ENCODE data around the gene MLLT6. TPM values are rescaled to one million over a fixed set of nuclear protein-coding genes. Genes with fewer than 3 reads are reported as not detected.

Gene MLLT6
- total and polyA plus RNA-seq, 2 of the 13 experiments (the other 11 are each of a cell fraction or from before 2014, with no cell fraction given): 50.7 to 69.5 TPM

DNA sequence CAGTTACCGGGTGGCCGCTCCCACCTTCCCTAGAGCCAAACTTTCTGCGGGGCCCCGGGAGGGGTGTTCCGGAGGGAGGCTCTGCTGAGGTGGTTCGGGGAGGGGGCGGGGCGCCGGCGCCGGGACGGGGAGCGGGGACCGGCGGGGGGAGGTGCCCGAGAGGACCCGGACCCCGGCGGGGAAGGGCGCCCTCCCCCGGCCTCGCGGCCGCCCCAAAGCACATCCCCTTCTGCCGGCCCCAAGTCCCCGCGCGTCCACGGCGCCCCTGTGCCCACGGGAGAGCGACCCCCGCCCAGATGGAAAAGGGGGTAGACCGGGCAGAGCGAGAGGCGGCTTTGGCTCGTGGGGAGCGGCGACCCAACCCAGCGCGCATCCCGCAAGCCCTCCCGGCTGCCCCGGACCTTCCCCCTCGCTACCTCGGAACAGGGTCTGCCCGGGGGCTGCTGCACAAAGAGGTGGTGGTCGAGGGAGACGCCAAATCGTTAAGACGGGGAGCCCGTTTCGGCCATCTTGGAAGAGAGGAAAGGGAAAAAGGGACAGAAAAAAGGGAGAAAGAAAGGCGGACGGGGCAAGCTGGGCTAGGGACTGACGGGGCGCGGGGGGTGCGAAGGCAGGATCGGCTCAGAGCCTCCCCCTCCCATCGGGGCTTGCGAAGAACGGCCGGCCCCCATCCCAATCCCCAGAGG, 42.5 kb downstream of the MLLT6 start (continued):
- TF ChIP-seq, protein P1, sequence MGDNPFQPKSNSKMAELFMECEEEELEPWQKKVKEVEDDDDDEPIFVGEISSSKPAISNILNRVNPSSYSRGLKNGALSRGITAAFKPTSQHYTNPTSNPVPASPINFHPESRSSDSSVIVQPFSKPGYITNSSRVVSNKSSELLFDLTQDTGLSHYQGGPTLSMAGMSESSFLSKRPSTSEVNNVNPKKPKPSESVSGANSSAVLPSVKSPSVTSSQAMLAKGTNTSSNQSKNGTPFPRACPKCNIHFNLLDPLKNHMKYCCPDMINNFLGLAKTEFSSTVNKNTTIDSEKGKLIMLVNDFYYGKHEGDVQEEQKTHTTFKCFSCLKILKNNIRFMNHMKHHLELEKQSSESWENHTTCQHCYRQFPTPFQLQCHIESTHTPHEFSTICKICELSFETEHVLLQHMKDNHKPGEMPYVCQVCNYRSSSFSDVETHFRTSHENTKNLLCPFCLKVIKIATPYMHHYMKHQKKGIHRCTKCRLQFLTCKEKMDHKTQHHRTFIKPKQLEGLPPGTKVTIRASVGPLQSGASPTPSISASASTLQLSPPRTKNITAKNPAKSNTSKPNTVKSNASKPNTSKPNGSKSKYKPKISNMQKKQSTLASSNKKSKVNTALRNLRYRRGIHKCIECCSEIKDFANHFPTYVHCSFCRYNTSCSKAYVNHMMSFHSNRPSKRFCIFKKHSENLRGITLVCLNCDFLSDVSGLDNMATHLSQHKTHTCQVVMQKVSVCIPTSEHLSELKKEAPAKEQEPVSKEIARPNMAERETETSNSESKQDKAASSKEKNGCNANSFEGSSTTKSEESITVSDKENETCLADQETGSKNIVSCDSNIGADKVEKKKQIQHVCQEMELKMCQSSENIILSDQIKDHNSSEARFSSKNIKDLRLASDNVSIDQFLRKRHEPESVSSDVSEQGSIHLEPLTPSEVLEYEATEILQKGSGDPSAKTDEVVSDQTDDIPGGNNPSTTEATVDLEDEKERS (CRISPR knock-in tag; IDR thresholded peaks at IDR 0.05): no peak
- TF ChIP-seq, protein P2, sequence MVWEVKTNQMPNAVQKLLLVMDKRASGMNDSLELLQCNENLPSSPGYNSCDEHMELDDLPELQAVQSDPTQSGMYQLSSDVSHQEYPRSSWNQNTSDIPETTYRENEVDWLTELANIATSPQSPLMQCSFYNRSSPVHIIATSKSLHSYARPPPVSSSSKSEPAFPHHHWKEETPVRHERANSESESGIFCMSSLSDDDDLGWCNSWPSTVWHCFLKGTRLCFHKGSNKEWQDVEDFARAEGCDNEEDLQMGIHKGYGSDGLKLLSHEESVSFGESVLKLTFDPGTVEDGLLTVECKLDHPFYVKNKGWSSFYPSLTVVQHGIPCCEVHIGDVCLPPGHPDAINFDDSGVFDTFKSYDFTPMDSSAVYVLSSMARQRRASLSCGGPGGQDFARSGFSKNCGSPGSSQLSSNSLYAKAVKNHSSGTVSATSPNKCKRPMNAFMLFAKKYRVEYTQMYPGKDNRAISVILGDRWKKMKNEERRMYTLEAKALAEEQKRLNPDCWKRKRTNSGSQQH (CRISPR knock-in tag; IDR thresholded peaks at IDR 0.05; ENCODE audit: low read depth): no peak
- no peak for TF ChIP-seq PRPF4 (IDR thresholded peaks at IDR 0.05; ENCODE audit: low read depth, low read length, poor library complexity, severe bottlenecking)
- no peak for TF ChIP-seq RFXANK (CRISPR knock-in tag; IDR thresholded peaks at IDR 0.05)
- TF ChIP-seq ZNF607 (CRISPR knock-in tag; IDR thresholded peaks at IDR 0.05; ENCODE audit: borderline replicate concordance): no peak
- 0 out of 2 replicates have a peak, but pooled peaks have one; percentile 8 for TF ChIP-seq RXRB (CRISPR knock-in tag; IDR thresholded peaks at IDR 0.05; ENCODE audit: borderline replicate concordance)
- TF ChIP-seq PCBP2 (optimal IDR thresholded peaks at IDR 0.05; ENCODE audit: low read depth, low read length, poor library complexity, severe bottlenecking): no peak
- TF ChIP-seq TARDBP (CRISPR knock-in tag; IDR thresholded peaks at IDR 0.05): no peak
- no peak for TF ChIP-seq MTF1 (CRISPR knock-in tag; IDR thresholded peaks at IDR 0.05)
- no peak for TF ChIP-seq MED13 (CRISPR knock-in tag; IDR thresholded peaks at IDR 0.05)
- TF ChIP-seq, protein P3, sequence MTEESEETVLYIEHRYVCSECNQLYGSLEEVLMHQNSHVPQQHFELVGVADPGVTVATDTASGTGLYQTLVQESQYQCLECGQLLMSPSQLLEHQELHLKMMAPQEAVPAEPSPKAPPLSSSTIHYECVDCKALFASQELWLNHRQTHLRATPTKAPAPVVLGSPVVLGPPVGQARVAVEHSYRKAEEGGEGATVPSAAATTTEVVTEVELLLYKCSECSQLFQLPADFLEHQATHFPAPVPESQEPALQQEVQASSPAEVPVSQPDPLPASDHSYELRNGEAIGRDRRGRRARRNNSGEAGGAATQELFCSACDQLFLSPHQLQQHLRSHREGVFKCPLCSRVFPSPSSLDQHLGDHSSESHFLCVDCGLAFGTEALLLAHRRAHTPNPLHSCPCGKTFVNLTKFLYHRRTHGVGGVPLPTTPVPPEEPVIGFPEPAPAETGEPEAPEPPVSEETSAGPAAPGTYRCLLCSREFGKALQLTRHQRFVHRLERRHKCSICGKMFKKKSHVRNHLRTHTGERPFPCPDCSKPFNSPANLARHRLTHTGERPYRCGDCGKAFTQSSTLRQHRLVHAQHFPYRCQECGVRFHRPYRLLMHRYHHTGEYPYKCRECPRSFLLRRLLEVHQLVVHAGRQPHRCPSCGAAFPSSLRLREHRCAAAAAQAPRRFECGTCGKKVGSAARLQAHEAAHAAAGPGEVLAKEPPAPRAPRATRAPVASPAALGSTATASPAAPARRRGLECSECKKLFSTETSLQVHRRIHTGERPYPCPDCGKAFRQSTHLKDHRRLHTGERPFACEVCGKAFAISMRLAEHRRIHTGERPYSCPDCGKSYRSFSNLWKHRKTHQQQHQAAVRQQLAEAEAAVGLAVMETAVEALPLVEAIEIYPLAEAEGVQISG (CRISPR knock-in tag; IDR thresholded peaks at IDR 0.05): peak; percentile 42; the same call in 1 of the 2 replicates
- TF ChIP-seq TBX3 (IDR thresholded peaks at IDR 0.05; ENCODE audit: borderline replicate concordance): no peak
- TF ChIP-seq, protein P4, sequence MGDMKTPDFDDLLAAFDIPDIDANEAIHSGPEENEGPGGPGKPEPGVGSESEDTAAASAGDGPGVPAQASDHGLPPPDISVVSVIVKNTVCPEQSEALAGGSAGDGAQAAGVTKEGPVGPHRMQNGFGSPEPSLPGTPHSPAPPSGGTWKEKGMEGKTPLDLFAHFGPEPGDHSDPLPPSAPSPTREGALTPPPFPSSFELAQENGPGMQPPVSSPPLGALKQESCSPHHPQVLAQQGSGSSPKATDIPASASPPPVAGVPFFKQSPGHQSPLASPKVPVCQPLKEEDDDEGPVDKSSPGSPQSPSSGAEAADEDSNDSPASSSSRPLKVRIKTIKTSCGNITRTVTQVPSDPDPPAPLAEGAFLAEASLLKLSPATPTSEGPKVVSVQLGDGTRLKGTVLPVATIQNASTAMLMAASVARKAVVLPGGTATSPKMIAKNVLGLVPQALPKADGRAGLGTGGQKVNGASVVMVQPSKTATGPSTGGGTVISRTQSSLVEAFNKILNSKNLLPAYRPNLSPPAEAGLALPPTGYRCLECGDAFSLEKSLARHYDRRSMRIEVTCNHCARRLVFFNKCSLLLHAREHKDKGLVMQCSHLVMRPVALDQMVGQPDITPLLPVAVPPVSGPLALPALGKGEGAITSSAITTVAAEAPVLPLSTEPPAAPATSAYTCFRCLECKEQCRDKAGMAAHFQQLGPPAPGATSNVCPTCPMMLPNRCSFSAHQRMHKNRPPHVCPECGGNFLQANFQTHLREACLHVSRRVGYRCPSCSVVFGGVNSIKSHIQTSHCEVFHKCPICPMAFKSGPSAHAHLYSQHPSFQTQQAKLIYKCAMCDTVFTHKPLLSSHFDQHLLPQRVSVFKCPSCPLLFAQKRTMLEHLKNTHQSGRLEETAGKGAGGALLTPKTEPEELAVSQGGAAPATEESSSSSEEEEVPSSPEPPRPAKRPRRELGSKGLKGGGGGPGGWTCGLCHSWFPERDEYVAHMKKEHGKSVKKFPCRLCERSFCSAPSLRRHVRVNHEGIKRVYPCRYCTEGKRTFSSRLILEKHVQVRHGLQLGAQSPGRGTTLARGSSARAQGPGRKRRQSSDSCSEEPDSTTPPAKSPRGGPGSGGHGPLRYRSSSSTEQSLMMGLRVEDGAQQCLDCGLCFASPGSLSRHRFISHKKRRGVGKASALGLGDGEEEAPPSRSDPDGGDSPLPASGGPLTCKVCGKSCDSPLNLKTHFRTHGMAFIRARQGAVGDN (CRISPR knock-in tag; IDR thresholded peaks at IDR 0.05): no peak; the same call in 1 of the 2 replicates
- TF ChIP-seq, protein P5, sequence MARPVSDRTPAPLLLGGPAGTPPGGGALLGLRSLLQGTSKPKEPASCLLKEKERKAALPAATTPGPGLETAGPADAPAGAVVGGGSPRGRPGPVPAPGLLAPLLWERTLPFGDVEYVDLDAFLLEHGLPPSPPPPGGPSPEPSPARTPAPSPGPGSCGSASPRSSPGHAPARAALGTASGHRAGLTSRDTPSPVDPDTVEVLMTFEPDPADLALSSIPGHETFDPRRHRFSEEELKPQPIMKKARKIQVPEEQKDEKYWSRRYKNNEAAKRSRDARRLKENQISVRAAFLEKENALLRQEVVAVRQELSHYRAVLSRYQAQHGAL (CRISPR knock-in tag; IDR thresholded peaks at IDR 0.05; ENCODE audit: not compliant biosample characterization): no peak
- no peak for TF ChIP-seq ZNF382 (CRISPR knock-in tag; IDR thresholded peaks at IDR 0.05; ENCODE audit: borderline replicate concordance)
- no peak for TF ChIP-seq NFYC (CRISPR knock-in tag; IDR thresholded peaks at IDR 0.05)
- no peak for TF ChIP-seq HOXA7 (CRISPR knock-in tag; IDR thresholded peaks at IDR 0.05)

Measured in HepG2 (cell line).